GM19468 (cell line): ENCODE results near the gene STXBP1.

Experiments
- ATAC-seq: cut with Tn5 transposase; IDR thresholded peaks from one replicate; pipeline ENCODE4 v1.9.1; 2021; ENCODE audit warnings: mild to moderate bottlenecking, moderate library complexity, moderate number of reproducible peaks; ENCODE audit not compliant: unreplicated experiment; ENCODE audit errors: extremely low read depth

The STXBP1 gene

DNA sequence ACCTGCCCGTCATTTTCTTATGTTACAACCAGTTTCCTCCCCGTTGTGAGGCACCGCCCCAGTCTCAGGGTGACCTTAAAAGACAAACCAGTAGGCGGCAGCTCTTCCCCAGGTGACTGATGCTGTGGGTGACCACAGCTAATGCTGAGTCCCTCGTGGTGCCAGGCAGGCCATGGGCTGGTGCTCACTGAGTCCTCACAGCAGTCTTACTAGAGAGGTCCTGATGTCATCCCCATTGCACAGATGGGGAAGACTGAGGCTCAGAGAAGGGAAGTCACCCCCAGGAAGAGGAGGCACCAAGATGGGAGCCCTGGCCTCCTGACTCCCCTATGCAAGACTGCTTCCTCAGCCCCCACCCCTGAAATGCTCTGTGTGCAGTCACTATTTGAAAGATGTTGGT is 95.7 kb downstream of the STXBP1 start:
- no peak for ATAC-seq

DNA sequence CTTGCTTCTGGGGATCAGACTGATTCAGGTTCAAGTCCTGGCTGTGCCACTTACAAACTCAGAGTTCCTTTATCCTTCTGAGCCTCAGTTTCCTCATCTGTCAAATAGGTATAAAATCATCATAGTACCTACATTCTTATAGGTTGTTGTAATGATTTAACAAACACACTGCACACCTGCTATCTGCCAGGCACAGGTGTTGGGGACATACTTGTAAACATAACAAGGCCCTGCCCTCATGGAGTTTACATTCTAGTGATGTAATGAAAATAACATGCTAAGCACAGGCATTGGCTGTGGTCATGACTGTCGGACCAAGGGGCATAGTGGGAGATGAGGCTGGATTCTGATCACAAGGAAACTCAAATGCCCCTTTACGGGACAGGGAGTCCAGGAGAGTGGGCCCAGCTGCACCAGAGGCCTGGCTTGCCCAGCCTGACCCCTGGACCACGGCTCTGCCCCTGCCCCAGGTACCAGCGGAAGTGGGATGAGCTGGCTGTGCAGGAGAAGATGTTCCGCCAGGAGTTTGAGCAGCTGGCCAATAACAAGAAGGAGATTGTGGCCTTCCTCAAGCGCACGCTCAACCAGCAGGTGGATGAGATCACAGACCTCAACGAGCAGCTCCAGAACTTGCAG is 97.0 kb downstream of the STXBP1 start:
- ATAC-seq = no peak

DNA sequence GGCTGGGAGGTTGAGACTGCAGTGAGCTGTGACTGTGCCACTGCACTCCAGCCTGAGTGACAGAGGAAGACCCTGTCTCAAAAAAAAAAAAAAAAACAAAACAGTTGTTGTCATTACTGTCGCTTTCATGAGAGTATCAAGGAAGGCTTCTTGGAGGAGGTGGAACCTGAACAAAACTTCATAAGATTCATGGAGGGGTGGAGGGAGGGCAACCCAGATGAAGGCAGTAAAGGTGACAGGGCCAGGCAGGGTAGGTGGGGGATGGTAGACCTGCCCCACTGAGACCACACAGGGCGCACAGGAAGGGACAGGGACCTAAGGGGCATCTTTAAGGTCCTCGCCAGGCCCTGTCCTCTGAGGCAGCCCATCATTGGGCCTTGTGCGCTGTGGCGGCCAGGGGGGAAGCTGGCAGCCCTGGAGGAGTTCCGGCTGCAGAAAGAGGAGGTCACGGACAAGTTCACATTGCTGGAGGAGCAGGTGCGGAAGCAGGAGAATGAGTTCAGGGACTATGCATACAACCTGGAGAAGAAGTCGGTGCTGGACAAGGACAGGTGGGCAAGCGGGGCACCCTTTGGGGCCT is 98.2 kb downstream of the STXBP1 start:
- ATAC-seq = no peak

DNA sequence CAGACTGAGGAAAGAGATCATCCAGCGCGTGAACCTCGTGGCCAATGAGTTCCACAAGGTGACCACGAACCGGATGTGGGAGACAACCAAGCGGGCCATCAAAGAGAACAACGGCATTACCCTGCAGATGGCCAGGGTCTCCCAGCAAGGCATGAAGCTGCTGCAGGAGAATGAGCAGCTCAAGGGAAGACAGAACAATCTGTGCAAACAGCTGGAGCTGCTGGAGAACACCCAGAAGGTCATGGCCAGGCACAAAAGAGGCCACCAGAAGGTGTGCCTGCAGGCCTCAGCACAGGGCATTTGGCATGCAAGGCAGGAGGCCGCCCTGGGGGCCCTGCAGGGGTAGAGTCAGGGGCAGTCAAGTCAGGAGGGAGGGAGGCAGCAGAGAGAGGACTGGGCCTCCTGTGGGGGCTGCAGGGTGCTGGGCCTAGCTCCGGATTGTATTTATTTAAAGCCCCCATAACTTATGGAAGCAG is 99.2 kb downstream of the STXBP1 start:
- no peak for ATAC-seq

DNA sequence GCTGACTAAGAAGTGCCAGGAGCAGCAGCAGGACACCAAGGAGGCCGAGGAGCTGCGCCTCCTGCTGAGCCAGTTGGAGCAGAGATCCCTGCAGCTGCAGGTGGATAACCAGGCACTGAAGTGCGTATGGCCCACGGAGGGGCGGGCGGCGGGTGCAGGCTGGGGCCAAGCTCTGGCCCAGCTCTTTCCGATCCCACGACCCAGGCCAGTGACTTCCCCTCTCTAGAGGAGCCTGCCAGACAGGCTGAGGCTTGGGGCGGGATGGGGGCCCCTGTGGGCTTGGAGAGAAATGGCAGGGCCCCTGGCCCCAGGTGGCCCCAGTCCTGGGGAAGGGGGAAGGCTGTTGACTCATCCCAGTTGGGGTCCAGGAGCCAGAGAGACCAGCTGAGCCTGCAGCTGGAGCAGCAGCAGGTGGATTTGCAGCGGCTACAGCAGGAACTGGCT is 99.8 kb downstream of the STXBP1 start:
- ATAC-seq = no peak

DNA sequence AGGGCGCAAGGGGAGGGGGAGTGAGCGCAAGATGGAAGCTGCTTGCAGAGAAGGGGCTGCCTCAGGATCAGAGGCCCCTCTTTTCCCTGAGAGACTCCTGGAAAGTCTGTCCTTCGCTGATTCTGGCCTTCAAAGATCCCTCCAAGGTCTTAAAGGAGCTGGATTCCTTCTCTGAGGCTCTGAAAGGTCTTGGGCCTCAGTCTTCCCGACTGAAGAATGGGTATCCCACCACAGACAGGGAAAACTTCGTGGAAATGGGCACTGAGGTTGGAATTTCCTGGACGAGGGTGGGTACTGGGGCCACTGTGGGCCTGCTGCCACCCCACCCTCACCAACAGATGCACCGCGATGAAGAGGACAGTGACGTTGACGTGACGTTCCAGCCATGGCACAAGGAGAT is 100.3 kb downstream of the STXBP1 start:
- ATAC-seq = no peak

DNA sequence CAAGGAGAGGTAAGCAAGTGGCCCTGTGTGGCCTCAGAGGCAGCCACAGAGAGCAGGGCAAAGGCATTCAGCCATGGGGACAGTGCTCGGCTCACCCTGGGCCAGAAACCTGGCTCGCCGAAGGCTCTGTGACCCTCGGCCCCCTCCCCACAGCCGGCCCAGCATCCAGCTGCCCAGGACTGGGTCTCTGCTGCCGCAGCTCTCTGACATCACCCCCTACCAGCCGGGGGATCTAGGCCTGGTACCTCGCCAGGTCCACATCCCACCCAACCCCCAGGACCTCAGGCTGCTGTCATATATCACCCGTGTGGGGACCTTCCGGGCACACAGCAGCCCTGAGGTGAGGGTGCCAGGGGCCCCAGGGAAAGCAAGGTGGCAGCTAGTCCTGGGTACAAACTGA is 100.8 kb downstream of the STXBP1 start:
- ATAC-seq = no peak

DNA sequence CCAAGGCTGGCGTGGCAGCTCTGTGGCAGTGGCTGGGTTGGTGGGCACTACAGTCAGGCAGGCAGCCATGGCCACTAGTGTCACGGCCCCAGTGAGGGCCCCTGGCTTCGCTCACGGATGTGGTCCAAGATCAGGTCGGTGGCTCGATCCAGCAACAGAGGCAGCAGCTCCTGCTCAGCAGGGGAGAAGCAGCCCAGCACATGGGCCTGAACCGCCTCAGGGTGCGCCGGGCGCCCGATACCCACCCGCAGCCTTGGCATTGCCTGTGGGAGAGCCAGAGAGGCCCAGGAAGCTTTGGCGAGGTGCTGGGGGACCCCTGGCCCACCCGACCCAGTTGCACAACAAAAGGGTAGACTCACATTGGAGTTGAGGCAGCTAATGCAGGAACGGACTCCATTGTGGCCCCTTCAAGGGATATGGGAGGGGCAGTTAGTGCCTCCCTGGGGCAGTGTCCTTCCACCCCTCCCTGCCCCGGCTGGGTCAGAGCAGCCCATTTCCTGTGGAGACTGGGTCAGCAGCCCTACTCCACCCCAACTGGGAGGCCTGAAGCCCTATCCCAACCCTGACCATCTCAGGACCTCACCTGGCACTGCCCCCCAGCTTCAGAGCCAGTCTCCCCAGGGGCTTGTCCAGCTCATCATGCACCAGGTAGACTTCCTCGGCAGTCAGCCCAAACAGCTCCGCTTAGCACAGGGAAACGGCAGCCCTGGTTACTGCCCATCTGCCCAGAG is 102.1 kb downstream of the STXBP1 start:
- no peak for ATAC-seq

DNA sequence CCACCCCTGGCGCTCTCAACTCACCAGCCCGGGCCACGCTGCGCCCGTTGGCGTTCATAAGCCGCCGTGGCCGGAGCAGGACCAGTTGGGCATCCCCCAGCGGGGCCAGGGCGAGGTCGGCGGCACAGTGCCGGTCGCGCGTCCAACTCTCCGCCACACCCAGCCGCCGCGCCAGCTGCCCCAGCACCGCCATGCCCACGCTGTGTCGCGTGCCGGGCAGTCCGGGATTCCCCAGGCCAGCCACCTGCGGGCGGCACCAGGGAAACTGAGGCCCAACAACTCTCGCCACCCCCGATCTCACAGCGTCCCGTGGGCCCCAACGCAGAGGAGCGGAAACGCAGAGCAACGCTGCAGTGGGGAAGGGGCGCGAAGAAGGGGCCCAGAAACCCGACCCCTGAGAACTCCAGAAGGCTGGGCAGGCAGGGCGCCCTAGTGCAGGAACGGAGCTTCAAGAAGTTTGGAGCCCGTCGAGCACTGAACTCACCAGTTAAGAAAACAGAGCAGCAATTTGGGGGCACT is 102.9 kb downstream of the STXBP1 start:
- no peak for ATAC-seq

DNA sequence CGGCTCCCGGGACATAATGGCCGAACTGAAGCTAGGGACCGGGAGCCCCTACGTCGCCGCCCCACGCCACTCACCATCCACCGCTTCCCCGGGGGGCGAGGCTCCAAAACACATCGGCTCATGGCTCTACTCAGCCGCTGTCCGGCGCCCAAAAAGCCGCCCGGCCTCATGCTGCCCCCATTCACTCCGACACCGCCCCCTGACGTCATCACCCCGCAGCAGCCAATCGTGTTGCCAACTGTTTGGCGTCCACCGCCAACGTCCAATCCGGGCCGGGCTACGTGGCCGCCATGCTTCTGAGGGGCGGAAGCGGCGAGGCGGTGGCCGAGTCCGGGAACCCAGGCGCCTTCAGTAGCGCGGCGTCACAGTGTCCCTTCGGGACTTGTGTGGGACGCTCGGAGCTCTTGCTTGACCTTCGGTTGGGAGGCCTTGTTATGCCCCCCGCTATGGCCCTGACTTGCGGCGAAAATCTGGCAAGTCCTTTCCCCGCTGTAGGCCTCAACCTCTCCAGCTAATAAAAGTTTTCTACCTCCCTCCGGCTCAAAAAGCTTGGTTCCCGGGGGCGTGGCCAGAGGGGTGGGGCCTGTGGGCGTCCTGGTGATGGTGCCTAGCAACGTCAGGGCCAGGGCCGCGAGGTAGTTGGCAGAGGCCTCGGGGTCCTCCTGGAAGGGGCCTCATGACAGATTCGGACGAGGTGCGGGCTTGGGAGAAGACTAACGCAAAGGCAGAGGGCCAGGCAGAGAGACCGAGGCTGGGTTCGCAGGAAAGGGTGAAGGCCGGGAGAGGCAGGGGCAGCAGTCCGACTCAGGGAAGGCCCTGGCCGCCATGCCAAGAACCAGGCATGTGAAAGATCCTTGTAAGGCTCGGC is 103.6 kb downstream of the STXBP1 start, which contains the start of the genes PTRH1 and TTC16:
Gene PTRH1, minus strand, starts transcription at position 194 of the 868 bp plus-strand sequence. Its CDS starts 24 bp downstream, at position 170.
Gene TTC16, plus strand, starts transcription at position 610 of the 868 bp plus-strand sequence. Its CDS starts 67 bp downstream, at position 677.
- ATAC-seq = peak; percentile 76

DNA sequence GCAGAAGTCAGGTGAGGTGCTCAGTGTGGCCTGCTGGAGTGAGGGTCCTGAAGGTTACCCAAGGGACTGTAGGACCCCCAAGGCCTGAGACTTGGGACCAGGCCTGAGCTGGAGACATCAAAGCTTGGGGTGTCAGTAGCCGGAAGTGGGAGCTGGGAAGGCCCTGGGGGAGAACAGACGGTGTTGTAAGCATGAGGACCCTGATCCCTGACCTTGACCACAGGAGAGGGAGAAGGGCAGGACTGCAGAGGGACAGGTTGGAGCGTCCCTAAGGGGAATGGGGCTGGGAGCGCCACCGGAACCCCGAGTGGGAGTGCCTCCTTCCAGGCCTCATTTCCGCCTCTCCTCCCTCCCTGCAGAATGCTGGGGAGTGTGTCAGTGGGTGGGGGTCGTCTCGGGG is 104.3 kb downstream of the STXBP1 start:
- ATAC-seq = no peak

DNA sequence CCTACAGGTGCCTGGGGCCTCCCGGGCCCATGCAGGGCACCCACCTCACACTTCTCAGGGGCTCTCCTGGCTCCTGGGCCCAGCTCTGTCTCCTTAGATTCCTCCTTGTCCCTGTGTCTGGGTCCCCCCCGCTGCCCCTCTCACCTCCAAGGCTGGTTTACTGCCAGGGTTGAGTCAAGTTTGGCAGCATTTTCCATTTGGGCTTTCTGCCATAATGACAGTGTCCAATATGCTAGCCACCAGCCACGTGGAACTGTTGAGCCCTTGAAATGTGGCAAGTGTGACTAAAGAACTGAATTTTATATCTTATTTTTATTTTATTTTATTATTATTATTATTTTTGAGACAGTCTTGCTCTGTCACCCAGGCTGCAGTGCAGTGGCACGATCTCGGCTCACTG is 105.7 kb downstream of the STXBP1 start:
- ATAC-seq = no peak

DNA sequence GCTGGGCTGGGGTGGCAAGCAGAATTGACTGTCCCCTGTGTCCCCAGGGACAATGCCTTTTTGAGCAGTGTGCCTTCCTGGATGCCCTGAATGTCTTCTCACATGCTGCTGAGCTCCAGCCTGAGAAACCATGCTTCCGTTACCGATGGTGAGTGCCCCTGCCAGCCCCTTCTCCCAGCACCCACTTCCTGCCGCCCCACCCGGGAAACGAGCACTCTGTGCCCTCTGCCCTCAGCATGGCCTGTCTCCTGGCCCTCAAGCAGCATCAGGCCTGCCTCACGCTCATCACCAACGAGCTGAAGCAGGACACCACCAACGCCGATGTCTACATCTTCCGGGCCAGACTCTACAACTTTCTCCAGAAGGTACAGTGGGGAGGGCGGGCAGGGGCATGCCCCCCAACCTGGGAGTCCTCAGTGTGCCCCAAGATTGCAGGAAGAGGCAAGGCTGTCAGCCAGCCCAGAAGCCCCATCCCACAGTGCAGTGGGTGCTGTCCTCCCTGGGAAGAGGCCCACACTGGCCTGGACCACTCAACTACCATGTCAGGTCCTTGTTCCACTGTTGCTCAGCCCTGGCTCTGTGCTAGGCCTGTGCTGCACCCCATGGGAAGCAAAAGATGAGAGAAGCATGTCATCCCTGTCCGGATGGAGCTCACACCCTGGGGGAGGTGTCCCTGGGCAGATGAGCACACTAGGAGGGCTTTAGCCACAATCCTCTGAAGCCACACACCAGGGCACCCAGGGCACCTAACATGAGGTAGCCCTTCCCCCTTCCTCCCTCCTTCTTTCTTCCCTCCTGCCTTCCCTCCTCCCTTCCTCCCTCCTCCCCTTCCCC is 108.2 kb downstream of the STXBP1 start:
- ATAC-seq = no peak

DNA sequence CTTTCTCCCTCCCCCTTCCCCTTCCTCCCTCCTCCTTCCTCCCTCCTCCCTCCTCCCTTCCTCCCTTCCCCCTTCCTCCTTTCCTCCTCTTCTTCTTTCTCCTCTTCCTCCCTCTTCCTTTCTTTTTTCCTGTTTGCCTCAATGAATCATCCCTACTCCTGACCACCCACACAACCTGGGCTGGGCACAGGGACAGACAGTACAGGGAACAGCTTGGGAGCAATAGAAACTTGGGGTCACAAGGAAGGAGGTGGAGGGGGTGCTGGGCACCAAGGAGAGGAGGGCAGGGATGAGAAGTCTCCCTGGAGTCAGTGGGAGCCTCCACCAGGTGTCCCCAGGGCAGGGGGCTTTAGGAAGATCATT is 108.8 kb downstream of the STXBP1 start:
- no peak for ATAC-seq

DNA sequence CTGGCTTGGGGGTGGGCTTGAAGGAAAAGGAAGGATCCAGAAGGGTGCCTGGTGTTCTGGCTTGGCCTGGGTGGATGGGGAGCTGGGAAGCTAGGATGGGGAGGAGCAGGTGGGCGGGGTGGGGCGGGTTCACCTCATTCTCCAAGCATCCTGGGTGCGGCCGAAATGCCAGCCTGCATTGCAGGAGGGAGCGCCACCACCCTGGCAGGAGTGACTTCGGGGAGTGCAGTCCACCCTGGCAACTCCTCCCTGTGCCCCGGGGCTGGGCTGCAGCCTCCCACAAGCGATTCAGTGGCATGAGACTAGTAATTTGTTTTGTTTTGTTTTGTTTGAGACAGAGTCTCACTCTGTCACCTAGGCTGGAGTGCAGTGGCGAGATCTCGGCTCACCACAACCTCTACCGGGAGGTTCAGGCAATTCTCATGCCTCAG is 109.3 kb downstream of the STXBP1 start:
- no peak for ATAC-seq

DNA sequence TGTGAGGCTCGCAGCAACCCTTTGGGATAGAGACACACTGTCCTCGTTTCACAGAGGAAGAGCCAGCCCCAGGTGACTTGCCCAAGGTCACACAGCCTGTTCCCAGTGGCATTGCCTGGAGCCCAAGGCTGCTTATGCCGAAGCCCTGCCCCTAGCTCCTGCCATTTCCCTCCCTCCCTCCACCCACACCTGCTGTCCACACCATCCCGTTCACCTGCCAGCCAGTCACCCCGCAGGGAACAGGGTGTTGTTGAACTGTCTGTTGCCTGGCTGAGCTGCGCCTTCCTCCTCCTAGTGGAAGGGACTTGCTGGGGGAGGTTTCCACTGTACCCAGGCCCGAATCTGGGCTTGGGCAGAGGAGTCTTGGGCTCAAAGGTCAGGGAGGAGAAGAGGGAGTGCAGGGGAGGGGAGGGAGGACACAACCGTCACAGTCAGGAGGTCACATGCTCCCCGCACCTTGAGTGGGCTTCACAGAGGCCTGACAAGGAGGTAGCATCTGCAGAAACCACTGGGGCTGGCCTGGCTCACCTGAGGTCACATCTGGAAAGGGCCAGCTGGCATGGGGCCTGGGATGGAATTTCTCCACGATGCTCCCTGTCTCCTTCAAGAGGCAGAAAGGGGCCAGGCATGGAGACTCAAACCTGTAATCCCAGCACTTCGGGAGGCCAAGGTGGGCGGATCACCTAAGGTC is 110.1 kb downstream of the STXBP1 start:
- no peak for ATAC-seq

DNA sequence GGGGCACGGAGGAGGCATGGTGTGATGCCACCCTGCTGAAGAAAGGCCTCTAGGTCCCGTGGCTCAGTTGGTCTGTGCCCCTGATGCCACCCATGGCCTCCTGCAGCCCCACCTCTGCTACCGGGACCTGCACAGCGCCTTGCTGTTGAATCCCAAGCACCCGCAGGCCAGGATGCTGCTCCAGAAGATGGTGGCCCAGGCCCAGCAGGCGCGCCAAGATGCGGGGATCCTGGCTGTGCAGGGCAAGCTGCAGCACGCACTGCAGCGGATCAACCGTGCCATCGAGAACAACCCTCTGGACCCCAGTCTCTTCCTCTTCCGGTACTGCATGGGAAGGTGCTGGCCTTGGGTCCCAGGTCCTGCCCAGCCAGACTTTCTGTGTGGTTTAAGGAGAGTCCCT is 110.9 kb downstream of the STXBP1 start:
- no peak for ATAC-seq

DNA sequence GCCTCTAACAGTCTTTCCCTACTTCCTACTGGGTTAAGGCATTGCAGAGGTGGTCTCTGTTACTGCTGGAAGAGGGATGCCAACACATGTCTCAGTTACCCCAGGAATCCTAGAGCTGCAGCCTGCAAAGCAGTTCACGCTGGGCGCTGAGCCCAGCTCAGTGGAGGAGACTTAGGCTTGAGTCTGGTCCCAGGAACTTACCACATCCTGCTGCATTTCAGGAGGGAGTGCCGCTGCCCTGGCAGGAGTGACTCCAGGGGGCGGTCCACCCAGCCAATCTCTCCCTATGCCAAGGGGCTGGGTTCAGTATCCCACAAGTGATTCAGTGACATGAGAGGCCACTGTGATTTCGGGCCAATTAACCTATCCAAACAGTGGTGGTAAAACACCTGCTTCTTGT is 111.4 kb downstream of the STXBP1 start:
- ATAC-seq = no peak

DNA sequence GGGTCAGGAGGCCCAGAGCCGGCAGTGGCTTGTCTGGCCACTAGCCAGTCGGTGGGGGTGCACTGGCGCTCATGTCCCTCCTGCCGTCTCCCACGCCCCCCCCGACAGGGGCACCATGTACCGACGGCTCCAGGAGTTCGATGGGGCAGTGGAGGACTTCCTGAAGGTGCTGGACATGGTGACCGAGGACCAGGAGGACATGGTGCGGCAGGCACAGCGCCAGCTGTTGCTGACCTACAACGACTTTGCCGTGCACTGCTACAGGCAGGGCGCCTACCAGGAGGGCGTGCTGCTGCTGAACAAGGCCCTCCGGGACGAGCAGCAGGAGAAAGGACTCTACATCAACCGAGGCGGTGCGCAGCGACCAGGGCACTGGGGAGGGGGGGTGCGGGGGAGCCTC is 111.9 kb downstream of the STXBP1 start:
- no peak for ATAC-seq
